ENCODE measurements around the gene CDC42BPB. TPM values are rescaled to one million over a fixed set of nuclear protein-coding genes. Genes with fewer than 3 reads are reported as not detected.

Gene CDC42BPB
- total RNA-seq, 1 experiment from 2014 or later = 103 TPM

DNA sequence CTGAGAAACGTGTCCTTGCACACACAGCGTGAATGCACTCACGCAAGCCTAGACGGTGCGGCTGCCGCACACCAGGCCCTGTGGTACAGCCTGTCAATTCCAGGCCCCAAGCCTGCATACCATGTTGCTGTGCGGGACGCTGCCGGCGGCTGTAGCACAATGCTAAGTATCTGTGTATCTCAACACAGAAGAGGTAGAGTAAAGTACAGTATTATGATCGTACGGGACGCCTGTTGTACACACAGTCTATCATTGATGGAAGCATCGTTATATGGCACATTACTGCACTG, 89.9 kb downstream of the CDC42BPB start:
- H2BK15ac ChIP-seq (ENCODE audit: low read depth, low read length) = no peak overlapping the region

More for the DNA sequence above, 89.9 kb downstream of the CDC42BPB start:
- WGBS (ENCODE audit: extremely low coverage, insufficient read length, low lambda C conversion rate) = no CpG with 5 or more reads among the region's 14 CpGs
- Histone ChIP-seq H3K4me2 (ENCODE audit: insufficient read depth, insufficient read length, low read length) (no peak overlapping the region), H4K5ac (ENCODE audit: insufficient read length, low read depth, low read length) (no peak overlapping the region), H2BK12ac (ENCODE audit: insufficient read length, low read depth, low read length) (no peak overlapping the region), H3K4me1 (ENCODE audit: insufficient read depth, low read length) (no peaks in the 10 kb centered on the region), H3K23me2 (ENCODE audit: insufficient read length, low read depth, low read length, poor library complexity, severe bottlenecking) (no peaks in the 10 kb centered on the region), H2AFZ (ENCODE audit: low read length) (no peak overlapping the region), H3K56ac (ENCODE audit: insufficient read length, low read depth, low read length) (no peak overlapping the region), H3K27ac (ENCODE audit: insufficient read length, low read depth, low read length) (no peak overlapping the region), H2BK120ac (ENCODE audit: low read depth, low read length, poor library complexity, severe bottlenecking) (no peak overlapping the region), H4K20me1 (ENCODE audit: control insufficient read depth, insufficient read depth, insufficient read length) (no peaks in the 10 kb centered on the region), H3K14ac (ENCODE audit: insufficient read depth, low read length) (no peak overlapping the region), H4K91ac (ENCODE audit: insufficient read length, low read depth, low read length) (no peak overlapping the region), H2BK20ac (ENCODE audit: low read depth, low read length, poor library complexity, severe bottlenecking) (no peak overlapping the region), H3K9me3 (ENCODE audit: control insufficient read depth, low read depth, low read length) (no peaks in the 10 kb centered on the region), H3K79me1 (ENCODE audit: insufficient read depth, low read depth, low read length, poor library complexity, severe bottlenecking) (no peaks in the 10 kb centered on the region), H3K23ac (ENCODE audit: insufficient read length, low read depth, low read length) (no peak overlapping the region), H3T11ph (ENCODE audit: low read length) (no peak overlapping the region), H3K18ac (ENCODE audit: insufficient read length, low read depth, low read length) (no peak overlapping the region), H3K9ac (ENCODE audit: extremely low read depth, insufficient read length, low read length) (no peak overlapping the region), H3K4ac (ENCODE audit: low read depth, low read length) (no peak overlapping the region), H2BK5ac (ENCODE audit: insufficient read length, low read length) (no peak overlapping the region), H3K79me2 (ENCODE audit: insufficient read depth, low read length) (no peaks in the 10 kb centered on the region), H3K27me3 (ENCODE audit: insufficient read depth, low read length) (no peaks in the 10 kb centered on the region), H4K8ac (replicated peaks; ENCODE audit: insufficient read length, low read depth, low read length) (no peak overlapping the region), H2AK5ac (ENCODE audit: insufficient read length, low read length) (no peak overlapping the region)
- no peak overlapping the region for H3K27ac Mint-ChIP-seq
- DNase-seq = no peak
- H3K36me3 Mint-ChIP-seq (ENCODE audit: insufficient read depth in 1 of 3, low read depth in 3 of 3) = peaks cover 50 to 96% (median 90%) of the 10 kb centered on the region in 3 experiments; a peak in 6 of 7 replicates
- H3K9me3 Mint-ChIP-seq = no peaks in the 10 kb centered on the region
- no peak overlapping the region for H3K4me3 Mint-ChIP-seq
- TF ChIP-seq, protein P1, sequence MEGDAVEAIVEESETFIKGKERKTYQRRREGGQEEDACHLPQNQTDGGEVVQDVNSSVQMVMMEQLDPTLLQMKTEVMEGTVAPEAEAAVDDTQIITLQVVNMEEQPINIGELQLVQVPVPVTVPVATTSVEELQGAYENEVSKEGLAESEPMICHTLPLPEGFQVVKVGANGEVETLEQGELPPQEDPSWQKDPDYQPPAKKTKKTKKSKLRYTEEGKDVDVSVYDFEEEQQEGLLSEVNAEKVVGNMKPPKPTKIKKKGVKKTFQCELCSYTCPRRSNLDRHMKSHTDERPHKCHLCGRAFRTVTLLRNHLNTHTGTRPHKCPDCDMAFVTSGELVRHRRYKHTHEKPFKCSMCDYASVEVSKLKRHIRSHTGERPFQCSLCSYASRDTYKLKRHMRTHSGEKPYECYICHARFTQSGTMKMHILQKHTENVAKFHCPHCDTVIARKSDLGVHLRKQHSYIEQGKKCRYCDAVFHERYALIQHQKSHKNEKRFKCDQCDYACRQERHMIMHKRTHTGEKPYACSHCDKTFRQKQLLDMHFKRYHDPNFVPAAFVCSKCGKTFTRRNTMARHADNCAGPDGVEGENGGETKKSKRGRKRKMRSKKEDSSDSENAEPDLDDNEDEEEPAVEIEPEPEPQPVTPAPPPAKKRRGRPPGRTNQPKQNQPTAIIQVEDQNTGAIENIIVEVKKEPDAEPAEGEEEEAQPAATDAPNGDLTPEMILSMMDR (conservative IDR thresholded peaks at IDR 0.05) = no peak
- no peaks in the 10 kb centered on the region for H3K4me1 Mint-ChIP-seq
- H3K27me3 Mint-ChIP-seq (ENCODE audit: low read depth) = no peaks in the 10 kb centered on the region

All from H9 (cell line).